ENCODE data around the gene PDE8A.
"Not testable (repeated sequence)": the region's sequence is repeated elsewhere in the genome, so short reads cannot be mapped to it uniquely, and the experiment has no call there.

PDE8A gene

DNA sequence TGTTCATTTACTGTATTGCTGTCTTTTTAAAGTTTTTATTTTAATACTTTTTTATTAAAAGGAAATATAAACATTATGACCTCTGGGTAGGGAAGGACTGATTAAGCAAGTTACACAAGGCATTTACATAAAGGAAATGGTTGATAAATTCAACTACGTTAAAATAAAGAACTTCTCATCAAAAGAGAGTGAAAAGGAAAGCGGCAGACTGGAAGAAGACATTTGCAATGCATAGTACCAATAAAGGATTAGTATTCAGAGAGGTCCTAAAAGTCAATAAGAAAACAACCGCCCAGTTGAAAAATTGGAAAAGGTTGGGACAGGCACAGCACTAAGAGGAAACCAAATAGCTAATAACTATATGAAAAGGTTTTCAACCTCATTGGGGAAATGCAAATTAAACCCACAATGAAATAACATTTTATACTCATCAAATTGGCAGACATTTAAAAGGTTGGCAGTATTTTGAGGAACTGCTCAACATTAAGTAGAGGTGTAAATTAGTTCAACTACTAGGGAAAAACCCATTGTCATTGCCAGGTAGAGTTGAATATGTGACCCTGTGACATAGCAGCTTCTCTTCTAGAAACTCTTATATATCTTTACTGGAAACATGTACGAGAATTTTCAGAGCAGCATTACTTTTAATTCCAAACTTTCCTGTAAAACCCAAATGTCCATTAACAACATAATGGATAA is 9.5 kb downstream of the PDE8A start:
- no peak for DNase-seq

DNA sequence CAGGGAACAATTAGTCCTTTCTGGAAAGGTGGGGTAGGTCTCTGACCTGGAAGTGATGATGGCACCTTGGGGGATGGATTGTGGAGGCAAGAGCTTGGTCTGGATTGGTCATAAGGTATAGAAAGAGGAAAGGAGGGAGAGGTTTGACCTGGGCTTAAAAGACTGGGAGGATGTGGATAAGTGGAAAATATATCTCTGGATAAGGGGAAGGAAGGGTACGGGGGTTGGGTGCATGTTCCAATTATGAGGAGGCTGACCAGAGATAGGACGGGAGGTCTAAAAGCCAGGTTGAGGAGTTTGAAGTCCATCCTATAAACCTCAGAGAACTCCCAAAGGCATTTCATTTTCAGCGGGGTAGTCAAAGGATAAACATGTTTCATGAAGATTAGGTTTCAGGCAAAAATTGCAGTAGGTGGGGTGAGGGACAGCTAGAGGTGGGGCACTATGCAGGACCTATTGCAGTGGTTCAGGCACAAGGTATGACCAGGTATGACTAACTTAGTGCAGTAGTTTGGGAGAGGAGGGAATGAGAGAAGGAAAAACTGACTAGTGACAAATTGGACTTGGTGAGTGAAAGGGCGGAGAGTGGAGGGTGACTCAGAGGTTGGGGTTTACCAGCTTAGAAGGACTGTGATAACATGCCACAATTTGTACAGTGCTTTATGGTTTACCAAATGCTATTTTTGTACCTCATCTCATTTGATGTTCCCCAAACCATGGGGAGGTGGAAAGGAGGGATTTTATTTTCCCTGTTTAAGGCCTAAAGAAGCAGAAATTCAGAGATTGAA is 10.7 kb downstream of the PDE8A start:
- DNase-seq: peak; percentile 78

DNA sequence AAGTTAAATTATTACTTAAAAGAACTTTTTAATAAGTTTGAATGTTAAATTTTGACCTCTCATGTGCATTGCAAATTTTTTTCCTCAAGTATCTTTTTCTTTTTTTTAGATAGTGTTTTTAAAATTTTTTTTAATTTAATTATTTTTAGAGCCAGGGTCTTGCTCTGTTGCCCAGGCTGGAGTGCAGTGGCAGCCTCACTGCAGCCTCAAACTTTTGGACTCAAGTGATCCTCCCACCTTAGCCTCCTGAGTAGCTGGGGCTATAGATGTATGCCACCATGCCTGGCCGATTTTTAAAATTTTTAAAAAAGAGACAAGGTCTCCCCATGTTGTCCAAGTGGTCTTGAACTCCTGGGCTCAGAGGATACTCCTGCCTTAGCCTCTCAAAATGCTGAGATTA is 14.4 kb downstream of the PDE8A start:
- no peak for DNase-seq

DNA sequence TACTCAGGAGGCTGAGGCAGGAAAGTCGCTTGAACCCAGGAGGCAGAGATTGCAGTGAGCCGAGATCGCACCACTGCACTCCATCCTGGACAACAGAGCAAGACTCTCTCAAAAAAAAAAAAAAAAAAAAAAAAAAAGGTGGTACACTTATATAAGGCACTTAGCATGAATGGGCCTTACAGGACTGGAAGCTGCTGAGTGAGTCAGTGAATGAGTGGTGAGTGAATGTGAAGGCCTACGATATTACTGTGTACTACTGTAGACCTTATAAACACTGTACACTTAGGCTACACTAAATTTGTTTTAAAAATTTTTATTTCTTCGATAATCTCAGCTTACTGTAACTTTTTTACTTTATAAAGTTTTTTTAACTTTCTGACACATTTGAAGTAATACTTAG is 15.1 kb downstream of the PDE8A start:
- peak; percentile 49 for DNase-seq

DNA sequence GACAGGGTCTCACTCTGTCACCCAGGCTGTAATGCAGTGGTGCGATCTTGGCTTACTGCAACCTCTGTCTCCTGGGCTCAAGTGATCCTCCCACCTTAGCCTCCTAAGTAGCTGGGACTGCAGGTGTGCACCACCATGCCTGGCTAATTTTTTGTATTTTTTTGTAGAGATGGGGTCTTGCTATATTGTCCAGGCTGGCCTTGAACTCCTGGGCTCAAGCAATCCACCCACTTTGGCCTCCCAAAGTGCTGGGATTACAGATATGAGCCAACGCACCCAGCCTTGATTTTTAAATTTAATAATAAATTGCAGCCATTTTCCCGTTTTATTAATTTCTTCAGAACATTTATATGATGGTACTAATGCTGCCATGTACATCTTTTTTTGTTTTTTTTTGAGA is 15.6 kb downstream of the PDE8A start:
- DNase-seq: not testable (repeated sequence)

DNA sequence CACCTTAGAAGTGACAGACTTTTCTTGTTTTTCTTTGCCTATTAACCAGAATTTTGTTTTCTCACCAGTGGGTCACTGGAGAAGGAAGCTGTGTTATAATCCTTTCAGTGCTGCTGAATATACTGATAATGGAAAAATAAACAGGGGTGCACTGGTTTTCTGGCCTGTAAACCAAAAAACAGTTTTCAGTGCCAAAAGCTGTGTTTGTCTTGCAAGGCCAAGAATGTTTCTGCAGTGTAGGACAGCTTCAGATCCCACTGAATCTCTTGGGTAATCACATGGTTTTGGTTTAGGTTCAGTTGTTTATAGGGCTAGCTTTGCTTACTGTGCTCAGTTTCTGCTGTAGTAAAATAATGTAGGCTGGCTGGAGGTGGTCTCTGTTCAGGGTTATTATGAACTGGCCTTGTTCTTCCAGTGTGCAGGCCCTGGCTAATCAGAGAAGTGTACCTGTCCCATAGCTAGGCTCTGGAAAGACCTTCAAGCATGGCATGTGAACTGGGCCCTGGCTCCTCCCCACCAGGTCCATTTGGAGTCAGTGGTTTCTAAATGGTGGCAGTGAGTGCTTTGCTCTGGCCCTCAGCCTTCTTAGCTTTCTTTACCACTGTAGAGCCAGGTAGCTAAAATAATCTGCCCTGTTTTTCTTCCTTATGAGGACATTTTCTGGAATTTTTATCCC is 18.7 kb downstream of the PDE8A start:
- no peak for DNase-seq

DNA sequence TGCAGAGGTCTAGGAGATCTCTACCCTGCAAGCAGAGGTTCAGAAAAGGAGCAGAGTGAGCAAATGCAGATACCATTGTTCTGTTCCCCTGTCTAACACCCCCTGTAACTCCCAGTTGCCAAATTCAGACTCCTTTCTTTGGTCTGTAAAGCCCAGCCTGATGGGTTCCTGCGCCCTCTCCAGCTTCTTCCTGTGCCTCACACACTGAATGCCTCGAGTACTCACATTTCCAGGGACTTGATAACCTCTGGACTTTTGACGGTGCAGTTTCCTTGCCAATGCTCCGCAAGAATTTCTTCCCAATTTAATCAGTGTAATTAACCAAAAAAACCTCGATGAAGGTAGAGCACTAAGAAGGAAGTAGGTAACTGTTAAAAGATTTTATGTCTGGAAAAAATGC is 19.3 kb downstream of the PDE8A start:
- no peak for DNase-seq

DNA sequence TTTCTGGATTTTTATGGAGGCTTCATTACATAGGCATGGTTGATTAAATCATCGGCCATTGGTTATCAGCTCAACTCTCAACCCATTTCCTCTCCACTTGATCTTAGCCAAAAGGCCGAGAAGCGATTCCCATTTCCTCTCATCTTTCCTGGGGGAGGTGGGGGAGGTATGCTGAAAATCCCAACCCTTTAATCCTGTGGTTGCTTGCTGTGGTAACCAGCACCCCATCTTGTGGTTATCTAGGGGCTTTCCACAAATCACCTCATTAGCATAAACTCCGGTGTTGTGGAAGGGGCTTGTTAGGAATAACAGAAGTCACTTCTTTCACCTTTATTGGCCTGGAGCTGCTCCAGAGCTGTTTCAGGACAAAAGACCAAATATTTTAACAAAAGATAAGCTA is 20.9 kb downstream of the PDE8A start:
- DNase-seq: no peak

DNA sequence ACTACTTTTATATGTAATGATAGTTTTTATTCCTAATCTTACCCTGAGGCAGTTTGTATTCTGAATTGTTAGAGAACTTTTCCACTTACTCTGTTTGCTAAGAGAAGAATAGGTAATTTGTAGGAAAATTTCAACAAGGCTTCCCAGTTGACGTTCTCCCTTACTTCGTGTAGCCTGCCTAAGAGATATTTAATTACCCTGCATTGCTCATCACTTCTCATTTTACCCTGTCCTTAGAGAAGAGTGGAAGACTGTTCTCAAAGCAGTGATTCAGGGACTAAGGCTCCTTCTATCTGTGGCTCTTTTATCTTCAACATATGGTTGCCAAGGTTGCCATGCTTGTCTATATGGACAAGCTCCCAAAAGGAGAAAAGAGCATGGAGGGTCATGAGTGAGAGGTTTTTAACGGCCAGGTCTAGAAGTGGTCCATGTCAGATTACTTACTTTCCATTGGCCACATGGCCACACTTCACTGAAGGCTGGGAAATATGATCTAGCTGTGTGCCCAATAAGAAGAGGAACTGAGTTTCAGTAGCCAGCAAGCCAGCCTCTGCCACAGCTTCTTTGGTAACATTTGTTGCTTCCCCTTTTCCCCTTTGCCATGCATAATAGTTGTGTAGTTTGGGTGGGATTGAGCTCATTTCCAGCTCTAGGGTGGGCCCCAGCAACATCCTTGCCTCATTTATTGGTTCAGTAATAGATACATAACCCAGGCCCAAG is 22.1 kb downstream of the PDE8A start:
- no peak for DNase-seq

DNA sequence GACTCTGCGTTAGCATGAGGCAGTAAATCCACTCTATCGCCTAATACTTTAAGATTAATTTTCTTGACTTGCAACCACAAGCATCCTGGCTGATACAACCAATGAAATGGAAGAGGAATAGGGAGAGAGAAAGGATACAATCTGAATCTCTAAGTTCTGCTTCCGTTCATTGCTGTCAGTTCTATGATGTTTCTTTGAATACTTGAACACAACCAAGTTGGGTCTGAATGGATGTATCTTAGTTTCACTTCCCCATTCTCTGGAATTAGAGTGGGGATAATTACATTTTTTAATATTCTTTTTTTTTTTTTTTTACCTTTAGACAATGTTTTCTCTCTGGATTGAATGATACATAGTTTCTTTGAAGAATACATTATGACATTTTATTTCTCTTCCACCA is 22.9 kb downstream of the PDE8A start:
- no peak for DNase-seq

DNA sequence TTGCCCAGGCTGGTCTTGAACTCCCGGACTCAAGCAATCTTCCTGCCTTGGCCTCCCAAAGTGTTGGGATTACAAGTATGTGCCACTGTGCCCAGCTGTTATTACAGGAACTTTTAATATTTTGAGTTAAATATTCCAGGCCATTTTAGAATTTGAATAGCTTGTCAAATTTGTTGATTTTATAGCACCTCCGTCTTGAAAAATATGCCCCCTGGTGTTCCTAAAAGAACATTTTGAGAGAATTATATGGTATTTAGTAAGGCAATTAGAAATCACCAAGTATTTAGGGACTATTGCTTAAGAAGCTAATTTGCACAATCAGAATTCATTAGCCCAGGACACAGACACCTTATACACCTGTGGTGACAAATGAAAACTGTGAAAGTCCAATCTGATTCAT is 23.7 kb downstream of the PDE8A start:
- peak; percentile 27 for DNase-seq

DNA sequence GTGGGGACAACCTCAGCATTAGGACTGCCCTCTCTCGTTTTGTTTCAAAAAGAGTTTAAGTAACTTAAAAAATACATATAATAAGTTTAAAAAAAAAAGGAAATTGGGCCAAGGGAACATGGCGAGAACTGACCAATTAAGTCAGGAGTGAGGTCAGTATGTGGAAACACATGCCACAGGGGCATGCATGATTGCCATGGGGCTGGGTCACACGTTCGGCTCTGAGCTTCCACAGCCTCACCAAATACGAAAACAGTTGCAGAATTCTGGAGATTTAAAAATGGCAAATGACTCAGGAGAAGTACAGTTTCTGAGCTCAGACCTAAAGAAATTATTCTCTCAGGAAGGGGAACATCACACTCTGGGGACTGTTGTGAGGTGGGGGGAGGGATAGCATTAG is 24.1 kb downstream of the PDE8A start:
- no peak for DNase-seq

DNA sequence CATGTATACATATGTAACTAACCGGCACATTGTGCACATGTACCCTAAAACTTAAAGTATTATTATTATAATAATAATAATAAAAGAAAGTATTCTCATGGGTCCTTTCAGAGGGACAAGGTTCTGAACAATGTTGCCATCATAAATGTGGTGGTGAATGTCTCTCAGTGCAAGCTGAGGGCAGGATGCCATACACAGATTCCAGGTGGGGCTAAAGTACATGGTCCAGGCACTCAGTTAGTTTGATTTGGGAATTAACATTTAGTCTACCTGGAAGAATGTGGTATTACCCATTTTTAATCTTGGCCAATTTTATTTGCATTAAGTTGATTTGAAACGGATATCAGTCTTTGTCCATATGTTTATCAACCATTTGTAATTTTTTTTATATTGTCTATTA is 24.5 kb downstream of the PDE8A start:
- DNase-seq: no peak

DNA sequence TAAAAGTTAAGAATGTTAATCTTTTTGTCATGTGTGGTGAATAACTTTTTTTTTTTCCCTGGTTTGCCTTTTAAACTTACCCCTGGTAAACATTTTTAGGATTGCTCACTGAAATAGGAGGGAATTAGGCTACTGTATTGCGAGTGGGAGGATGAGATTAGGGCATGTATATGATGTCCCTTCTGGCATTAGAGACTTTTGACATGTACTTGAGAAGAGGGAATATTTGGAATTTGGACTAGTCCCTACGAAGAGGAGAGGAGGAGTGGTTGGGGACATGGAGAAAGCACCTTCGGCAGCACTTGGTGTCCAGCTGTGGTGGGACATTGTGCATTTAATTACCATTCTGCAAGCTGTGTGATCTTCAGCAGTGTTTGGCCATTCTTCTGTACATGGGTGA is 25.0 kb downstream of the PDE8A start:
- no peak for DNase-seq

DNA sequence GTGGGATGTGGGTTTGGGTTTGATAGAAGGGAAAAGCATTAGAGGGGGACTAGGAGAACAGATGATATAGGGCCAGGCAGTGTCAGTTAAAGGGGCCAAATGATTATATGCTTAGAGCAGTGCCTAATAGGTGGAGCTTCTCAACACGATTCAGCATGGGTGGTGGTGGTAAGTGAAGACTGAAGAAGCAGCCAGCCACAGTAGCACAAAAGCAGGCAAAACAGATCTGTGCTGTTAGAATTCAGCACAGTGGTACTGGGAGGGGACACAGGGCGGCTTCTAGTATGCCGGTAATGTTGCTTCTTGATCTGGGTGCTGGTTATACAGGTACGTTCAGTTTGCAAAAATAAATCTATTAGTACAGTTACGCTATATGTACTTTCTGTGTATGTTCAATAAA is 25.5 kb downstream of the PDE8A start:
- no peak for DNase-seq

DNA sequence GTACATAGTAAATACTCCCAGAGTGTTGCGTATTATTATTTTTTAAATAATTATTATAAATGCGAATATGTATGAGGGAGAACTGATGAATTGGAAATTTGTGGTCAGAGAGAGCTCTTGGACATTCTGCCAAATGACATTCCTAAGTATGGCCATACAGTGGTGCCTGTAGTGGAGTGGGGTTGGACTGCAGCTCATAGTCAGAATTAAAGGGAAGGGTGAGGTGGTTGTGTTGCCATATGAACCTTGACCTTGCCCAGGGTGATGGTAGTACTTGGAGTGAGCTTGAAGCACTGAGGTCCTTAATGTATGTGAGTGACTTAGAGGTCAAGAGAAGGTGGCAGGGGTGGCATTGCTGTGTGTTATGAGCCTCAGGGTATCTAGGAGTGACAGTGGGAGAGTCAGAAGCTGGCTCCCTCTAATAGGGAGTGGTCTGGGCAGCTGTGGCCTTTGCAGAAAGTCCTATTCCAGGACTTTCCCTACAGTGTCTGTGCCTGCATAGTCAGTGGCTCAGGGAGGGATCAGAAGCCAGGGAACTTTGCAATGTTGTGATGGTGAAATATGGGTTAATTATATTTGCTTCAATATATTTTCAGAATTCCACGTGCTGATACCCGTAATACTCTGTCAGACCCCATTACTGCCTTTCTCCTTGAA is 26.2 kb downstream of the PDE8A start:
- no peak for DNase-seq

DNA sequence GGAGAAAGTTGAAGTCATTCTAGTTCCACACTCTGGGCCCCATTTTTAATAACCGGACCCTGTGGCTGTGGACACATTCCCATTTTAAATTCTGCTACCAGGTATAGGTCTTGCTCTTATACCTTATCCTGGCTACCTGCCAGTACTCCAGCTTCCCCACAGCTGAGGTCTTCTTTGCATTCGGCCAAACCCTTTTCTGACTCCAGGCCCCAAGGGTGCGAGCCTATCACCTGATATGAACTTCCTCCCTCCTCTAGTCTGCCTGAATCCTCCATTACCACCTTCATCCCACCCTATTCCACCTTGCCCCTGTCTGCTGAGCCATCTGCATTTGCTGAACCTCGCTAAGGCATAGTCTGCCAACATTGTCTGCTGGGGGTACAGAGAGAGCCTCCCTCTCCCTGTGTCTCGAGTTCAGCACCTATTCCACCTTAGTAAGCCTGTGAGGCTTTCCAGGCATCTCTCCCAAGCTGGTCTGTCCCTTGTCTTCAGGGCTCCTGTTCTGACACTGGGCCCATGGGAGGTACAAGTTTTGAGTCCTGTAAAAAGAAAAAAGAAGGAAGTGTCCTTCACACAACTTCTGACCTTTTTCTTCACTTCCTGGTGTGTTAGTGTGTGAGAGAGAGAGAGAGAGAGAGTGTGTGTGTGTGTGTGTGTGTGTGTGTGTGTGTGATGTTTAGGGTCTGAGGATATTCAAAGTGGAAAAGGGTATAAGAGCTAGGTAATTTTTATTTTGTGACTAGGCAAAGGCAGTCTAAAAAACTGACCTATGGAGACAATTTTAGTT is 27.0 kb downstream of the PDE8A start:
- no peak for DNase-seq

DNA sequence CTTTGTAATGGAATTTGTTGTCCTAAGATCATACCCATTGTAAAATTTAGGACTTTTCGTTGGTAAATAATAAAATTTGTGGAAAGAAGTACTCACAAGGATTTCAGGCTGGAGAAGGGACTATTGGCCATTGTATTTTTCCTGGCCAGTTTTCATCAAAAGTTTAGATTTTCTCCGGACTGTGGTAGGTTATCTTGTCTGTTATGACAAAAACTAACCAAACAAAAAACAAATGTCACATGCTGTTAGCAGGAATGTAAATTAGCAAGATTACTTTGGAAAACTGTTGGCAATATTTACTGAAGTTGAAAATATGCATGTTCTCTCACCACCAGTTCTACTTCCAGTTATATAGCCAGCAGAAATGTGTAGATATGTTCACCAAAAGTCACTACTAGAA is 27.8 kb downstream of the PDE8A start:
- no peak for DNase-seq

DNA sequence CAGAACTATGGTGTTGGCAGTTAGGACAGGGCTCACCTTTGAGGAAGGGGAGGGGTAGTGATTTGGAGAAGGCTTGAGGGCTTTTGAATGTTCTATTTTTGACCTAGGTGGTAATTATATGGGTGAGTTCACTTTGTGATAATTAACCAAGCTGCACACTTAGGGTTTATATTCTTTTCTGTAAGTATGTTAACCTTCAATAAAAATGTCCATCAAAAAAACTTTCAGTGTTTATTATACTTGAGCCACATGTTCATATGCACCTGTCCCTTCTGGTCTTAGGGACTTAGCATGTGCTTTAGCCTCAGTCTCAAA is 28.4 kb downstream of the PDE8A start:
- DNase-seq: no peak

DNA sequence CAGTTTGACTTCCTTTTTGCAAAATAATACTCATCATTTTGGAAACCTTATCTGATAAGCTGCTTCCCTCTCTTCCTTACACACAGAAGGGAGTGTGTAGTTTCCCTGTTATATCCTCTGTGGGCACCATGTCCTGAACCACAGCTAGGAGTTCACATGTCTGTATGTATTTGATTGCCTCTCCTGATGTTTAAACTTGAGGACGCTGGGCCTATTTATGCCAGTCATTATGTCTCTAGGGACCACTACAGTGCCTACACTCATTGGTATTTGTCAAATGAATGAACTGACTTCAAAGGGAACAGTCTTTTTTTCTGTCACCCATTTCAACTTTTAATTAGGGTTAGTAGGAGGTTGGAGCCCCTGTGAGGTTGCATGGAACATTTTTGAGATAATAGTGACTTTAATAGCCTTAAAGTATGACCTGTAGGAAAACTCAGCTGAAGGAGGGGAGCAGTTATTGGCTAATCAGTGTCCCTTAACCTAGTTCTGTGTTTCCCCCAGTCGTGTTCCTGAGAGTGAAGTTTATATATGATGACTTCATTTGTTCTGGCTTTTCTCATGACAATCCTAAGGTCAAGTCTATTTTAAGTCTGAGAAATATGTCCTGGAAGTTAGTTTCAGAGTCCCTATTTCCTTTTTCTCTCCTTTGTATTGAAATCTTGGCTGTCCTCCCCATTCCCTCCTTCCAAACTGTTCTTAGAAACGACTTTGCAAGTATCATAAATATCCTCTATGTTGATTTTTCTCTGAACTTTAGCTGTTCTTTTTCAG is 28.9 kb downstream of the PDE8A start:
- peak; percentile 64 for DNase-seq

DNA sequence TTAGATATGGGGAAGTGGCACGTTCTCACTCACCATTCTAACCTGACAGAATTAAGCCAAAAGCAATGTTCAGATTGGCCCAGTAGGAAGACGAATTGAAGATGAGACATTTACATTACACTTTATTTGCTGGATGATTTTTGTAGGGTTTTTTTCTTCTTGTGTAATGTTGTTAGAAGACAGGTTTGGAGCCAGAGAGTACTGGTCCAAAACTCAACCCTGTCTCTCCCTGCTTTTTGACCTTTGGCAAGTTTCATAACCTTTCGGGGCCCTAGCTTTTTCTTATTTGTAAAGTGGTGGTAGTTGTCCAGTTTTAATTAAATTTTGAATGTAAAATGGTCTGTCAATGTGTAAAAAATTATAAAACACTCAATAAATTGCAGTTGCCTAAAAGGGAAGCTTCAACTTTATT is 29.5 kb downstream of the PDE8A start:
- DNase-seq: no peak

Data from HCEC 1CT (cell line).